Dedifferentiated amniotic fluid mesenchymal stem cell (primary cell): Measurements from ENCODE around the gene SPRYD7.
A peak's percentile ranks its signal among the peaks of the same experiment; 100 is the strongest.
"Not testable (repeated sequence)": the region's sequence is repeated elsewhere in the genome, so short reads cannot be mapped to it uniquely, and the experiment has no call there.

Experiments
- DNase-seq: peaks from one replicate; pipeline ENCODE4 v3.0.0-alpha.2; 2016; ENCODE audit errors: extremely low spot score

Gene SPRYD7

GRCh38 chr13:49936075-49936967 is at the start of gene SPRYD7:
Gene SPRYD7 (minus strand): TSS chr13:49936340. CDS start chr13:49936235, 105 bp downstream.
- peak; percentile 99 for DNase-seq

GRCh38 chr13:49985129-49985528 is 49.0 kb upstream of the SPRYD7 start:
- no peak for DNase-seq

- no peak for DNase-seq
Measured at GRCh38 chr13:49980266-49980665, 44.1 kb upstream of the SPRYD7 start.

- DNase-seq: no peak
Measured at GRCh38 chr13:49977992-49978391, 41.9 kb upstream of the SPRYD7 start.

- DNase-seq: peak; percentile 61
Measured at GRCh38 chr13:49976314-49977258, 40.4 kb upstream of the SPRYD7 start.

GRCh38 chr13:49975826-49976225 is 39.7 kb upstream of the SPRYD7 start:
- DNase-seq: no peak

- no peak for DNase-seq
Measured at GRCh38 chr13:49972709-49973108, 36.6 kb upstream of the SPRYD7 start.

- no peak for DNase-seq
Measured at GRCh38 chr13:49967456-49967855, 31.3 kb upstream of the SPRYD7 start.

- DNase-seq: no peak
Measured at GRCh38 chr13:49958321-49958720, 22.2 kb upstream of the SPRYD7 start.

GRCh38 chr13:49956131-49956530 is 20.0 kb upstream of the SPRYD7 start:
- no peak for DNase-seq

- DNase-seq: no peak
Measured at GRCh38 chr13:49954674-49955455, 18.7 kb upstream of the SPRYD7 start.

GRCh38 chr13:49953560-49953959 is 17.4 kb upstream of the SPRYD7 start:
- no peak for DNase-seq

GRCh38 chr13:49951754-49952535 is 15.8 kb upstream of the SPRYD7 start:
- no peak for DNase-seq

GRCh38 chr13:49948777-49949270 is 12.7 kb upstream of the SPRYD7 start:
- not testable (repeated sequence) for DNase-seq

- no peak for DNase-seq
Measured at GRCh38 chr13:49939321-49939720, 3.2 kb upstream of the SPRYD7 start.

GRCh38 chr13:49938921-49939320 is 2.8 kb upstream of the SPRYD7 start:
- DNase-seq: no peak

GRCh38 chr13:49938314-49938713 is 2.2 kb upstream of the SPRYD7 start:
- no peak for DNase-seq

- DNase-seq: no peak
Measured at GRCh38 chr13:49936968-49937273, 781 bp upstream of the SPRYD7 start.

- DNase-seq: peak; percentile 50
Measured at GRCh38 chr13:49935171-49936074, 717 bp downstream of the SPRYD7 start.

GRCh38 chr13:49933511-49933910 is 2.6 kb downstream of the SPRYD7 start:
- DNase-seq: no peak
